Panc1 (cell line): ENCODE measurements around the gene VASP. TPM values are rescaled to one million over a fixed set of nuclear protein-coding genes. Genes with fewer than 3 reads are reported as not detected.

Experiments used
- ATAC-seq: fragments of 200-7000 bp; cut with Tn5 transposase; 2 replicates; pipeline ENCODE4 v1.9.1; 2020; ENCODE audit warnings: mild to moderate bottlenecking, moderate library complexity
- BruUV-seq: library from RNA; stranded (reverse); fragments of 400-500 nt; replicated peaks from 2 replicates; lab custom pipeline; 2021; lab: Mats Ljungman, UMichigan
- CTCF ChIA-PET: fragments of 300-600 bp; sonication (Branson Sonifier 250); formaldehyde crosslinking; loops from one replicate; lab custom pipeline; 2022; ENCODE audit warnings: antibody characterized with exemption; lab: Charles Lee
- POLR2A ChIA-PET: fragments of 300-600 bp; sonication (Branson Sonifier 250); formaldehyde crosslinking; loops from one replicate; lab custom pipeline; 2022; ENCODE audit warnings: antibody characterized with exemption; lab: Charles Lee
- DNase-seq: peaks from one replicate; pipeline ENCODE4 v3.0.0-alpha.2; 2010; ENCODE audit warnings: low read depth, low spot score
- H3K27ac ChIP-seq: 2 replicates; pipeline ENCODE4 v1.5.1; 2011; ENCODE audit warnings: mild to moderate bottlenecking, low read length, inconsistent platforms
- H3K27me3 ChIP-seq: fragments of 200-500 bp; sonication (Bioruptor generic); 2 replicates; pipeline ENCODE4 v1.6.0; 2014; ENCODE audit warnings: low read length, inconsistent platforms; ENCODE audit not compliant: control insufficient read depth, insufficient read depth
- H3K36me3 ChIP-seq: fragments of 200-500 bp; sonication (Bioruptor generic); 2 replicates; pipeline ENCODE4 v1.5.1; 2014; ENCODE audit warnings: inconsistent platforms, mild to moderate bottlenecking, low read length, moderate library complexity; ENCODE audit not compliant: control insufficient read depth, insufficient read depth
- H3K4me1 ChIP-seq: 2 replicates; pipeline ENCODE4 v1.5.1; 2011; ENCODE audit warnings: inconsistent platforms, mild to moderate bottlenecking, low read length, moderate library complexity; ENCODE audit not compliant: control insufficient read depth, insufficient read depth
- H3K4me3 ChIP-seq, 2 experiments: 2 replicates each; pipeline ENCODE4 v1.5.1; 2011 to 2012; ENCODE audit warnings: low read depth in 2 of 2, low read length in 2 of 2, mild to moderate bottlenecking in 2 of 2, inconsistent platforms in 1 of 2, moderate library complexity in 1 of 2
- H3K9me3 ChIP-seq: fragments of 200-500 bp; sonication (Bioruptor generic); 2 replicates; pipeline ENCODE4 v1.5.1; 2014; ENCODE audit warnings: low read depth, mild to moderate bottlenecking, inconsistent platforms, low read length, moderate library complexity; ENCODE audit not compliant: control insufficient read depth, insufficient read depth
- POLR2AphosphoS5 ChIP-seq: IDR thresholded peaks from 2 replicates; pipeline ENCODE4 v1.6.1; 2012; ENCODE audit warnings: mild to moderate bottlenecking, low read depth, low read length, moderate library complexity
- REST ChIP-seq, 2 experiments: IDR thresholded peaks; 2 replicates each; pipeline ENCODE4 v1.6.1; 2011 to 2012; ENCODE audit warnings: low read depth in 2 of 2, control low read depth in 1 of 2, low read length in 1 of 2, mild to moderate bottlenecking in 1 of 2, moderate library complexity in 1 of 2; ENCODE audit not compliant: insufficient read depth in 1 of 2
- SIN3A ChIP-seq: IDR thresholded peaks from 2 replicates; pipeline ENCODE4 v1.6.1; 2012; ENCODE audit warnings: low read depth, mild to moderate bottlenecking, low read length, moderate library complexity, borderline replicate concordance; ENCODE audit not compliant: insufficient read depth
- TCF7L2 ChIP-seq: IDR thresholded peaks from 2 replicates; pipeline ENCODE4 v1.6.1; 2011; ENCODE audit warnings: mild to moderate bottlenecking, low read depth, low read length, inconsistent platforms
- in situ Hi-C: cut with HindIII; loops from 2 replicates; pipeline ENCODE4 v1.10.0; 2016; ENCODE audit warnings: low sequenced_read_pairs, low pct_unique_long_range_greater_than_20kb
- intact Hi-C: fragments of 100-400 bp; cut with micrococcal nuclease; formaldehyde crosslinking; loops from one replicate; pipeline ENCODE4 v1.10.0; 2022; ENCODE audit not compliant: unreplicated experiment
- total RNA-seq: library from RNA; stranded (reverse); gene quantifications from one replicate; pipeline ENCODE4 v1.2.1, GENCODE V29; 2021; ENCODE audit not compliant: unreplicated experiment
- TF ChIP-seq, protein P1 (sequence below): fragments of 450-650 bp; IDR thresholded peaks from 2 replicates; pipeline ENCODE4 v1.5.1; 2017; ENCODE audit warnings: mild to moderate bottlenecking

The VASP gene
- total RNA-seq, 1 experiment from 2014 or later: 101 TPM

DNA sequence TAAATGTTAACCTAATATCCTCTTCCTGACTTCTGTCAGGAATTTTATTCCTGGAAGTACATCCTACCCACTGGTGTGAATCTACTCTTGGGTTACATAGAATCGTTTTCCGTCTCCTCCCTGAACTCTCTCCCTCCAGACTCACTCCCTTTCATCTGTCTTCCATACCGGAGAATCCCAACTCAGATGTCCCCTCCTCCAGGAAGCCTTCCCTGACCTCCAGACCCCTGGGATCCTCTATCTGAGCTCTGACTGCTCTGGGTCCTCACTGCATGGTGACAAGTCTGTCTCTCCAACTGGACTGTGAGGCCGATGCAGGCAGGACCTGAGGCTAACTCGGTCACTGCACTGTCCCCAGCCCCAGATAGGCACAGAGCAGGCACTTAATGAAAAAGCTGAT lies 52.8 kb downstream of the VASP start:
- TF ChIP-seq TCF7L2 (no peak), REST (IDR thresholded peaks at IDR 0.05; ENCODE audit: insufficient read depth in 1 of 2, low read depth in 2 of 2, low read length in 1 of 2) (no peak)
- Histone ChIP-seq H3K27ac (no peak overlapping the region), H3K9me3 (no peaks in the 10 kb centered on the region), H3K36me3 (no peaks in the 10 kb centered on the region), H3K4me3 (no peak overlapping the region), H3K4me1 (no peaks in the 10 kb centered on the region), H3K27me3 (no peaks in the 10 kb centered on the region)
- BruUV-seq: no TSS peak
- CTCF ChIA-PET: no interaction called here
- in situ Hi-C loops: no loop called here
- ATAC-seq (no peak), DNase-seq (no peak)
- POLR2A ChIA-PET: no interaction called here
- intact Hi-C loops: no loop called here

DNA sequence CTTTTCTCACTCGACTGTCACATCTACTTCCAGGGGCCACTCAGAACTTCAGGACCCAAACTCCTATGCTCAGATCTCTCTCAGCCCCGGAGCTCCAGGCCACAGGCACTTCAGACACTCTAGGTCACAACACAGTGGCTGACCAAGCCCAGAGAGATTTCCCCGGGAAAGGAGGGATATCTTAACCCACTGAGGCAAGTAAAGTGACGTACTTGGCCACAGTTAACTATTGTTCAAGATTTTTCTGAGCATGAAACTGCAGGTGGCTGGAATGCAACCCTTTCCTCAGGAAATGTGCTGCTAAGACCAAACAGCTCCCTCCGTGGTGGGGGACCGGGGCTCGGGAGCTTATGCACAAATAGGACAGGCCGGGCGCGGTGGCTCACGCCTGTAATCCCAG lies 53.4 kb downstream of the VASP start:
- H3K9me3 ChIP-seq: no peaks in the 10 kb centered on the region
- ChIA-PET CTCF (no interaction called here), POLR2A (no interaction called here)
- in situ Hi-C loops: no loop called here
- intact Hi-C loops: no loop called here
- no peak overlapping the region for H3K27ac ChIP-seq
- no peak overlapping the region for H3K4me3 ChIP-seq
- BruUV-seq: no TSS peak
- TF ChIP-seq TCF7L2 (no peak), SIN3A (no peak), REST (IDR thresholded peaks at IDR 0.05; ENCODE audit: insufficient read depth in 1 of 2, low read depth in 2 of 2, low read length in 1 of 2) (no peak)
- no peaks in the 10 kb centered on the region for H3K27me3 ChIP-seq
- no peaks in the 10 kb centered on the region for H3K36me3 ChIP-seq
- DNase-seq (no peak), ATAC-seq (no peak)
- no peaks in the 10 kb centered on the region for H3K4me1 ChIP-seq

- intact Hi-C loops (no loop called here), in situ Hi-C loops (no loop called here)
- no peaks in the 10 kb centered on the region for H3K9me3 ChIP-seq
- H3K4me3 ChIP-seq: no peak overlapping the region
- ChIA-PET POLR2A (no interaction called here), CTCF (no interaction called here)
- no peaks in the 10 kb centered on the region for H3K36me3 ChIP-seq
- ATAC-seq: no peak
- no peak for TF ChIP-seq SIN3A
- TF ChIP-seq, protein P1, sequence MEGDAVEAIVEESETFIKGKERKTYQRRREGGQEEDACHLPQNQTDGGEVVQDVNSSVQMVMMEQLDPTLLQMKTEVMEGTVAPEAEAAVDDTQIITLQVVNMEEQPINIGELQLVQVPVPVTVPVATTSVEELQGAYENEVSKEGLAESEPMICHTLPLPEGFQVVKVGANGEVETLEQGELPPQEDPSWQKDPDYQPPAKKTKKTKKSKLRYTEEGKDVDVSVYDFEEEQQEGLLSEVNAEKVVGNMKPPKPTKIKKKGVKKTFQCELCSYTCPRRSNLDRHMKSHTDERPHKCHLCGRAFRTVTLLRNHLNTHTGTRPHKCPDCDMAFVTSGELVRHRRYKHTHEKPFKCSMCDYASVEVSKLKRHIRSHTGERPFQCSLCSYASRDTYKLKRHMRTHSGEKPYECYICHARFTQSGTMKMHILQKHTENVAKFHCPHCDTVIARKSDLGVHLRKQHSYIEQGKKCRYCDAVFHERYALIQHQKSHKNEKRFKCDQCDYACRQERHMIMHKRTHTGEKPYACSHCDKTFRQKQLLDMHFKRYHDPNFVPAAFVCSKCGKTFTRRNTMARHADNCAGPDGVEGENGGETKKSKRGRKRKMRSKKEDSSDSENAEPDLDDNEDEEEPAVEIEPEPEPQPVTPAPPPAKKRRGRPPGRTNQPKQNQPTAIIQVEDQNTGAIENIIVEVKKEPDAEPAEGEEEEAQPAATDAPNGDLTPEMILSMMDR: no peak
- TF ChIP-seq TCF7L2: no peak
- TF ChIP-seq POLR2AphosphoS5: no peak
- no peak for TF ChIP-seq REST (IDR thresholded peaks at IDR 0.05; ENCODE audit: insufficient read depth in 1 of 2, low read depth in 2 of 2, low read length in 1 of 2)
- no peak for DNase-seq
- H3K27ac ChIP-seq: no peak overlapping the region
- no peaks in the 10 kb centered on the region for H3K27me3 ChIP-seq
- peaks cover 6% of the 10 kb centered on the region; the same call in 1 of the 2 replicates for H3K4me1 ChIP-seq
- no TSS peak for BruUV-seq
Measured at GRCh38 chr19:45564131-45564780, 57.0 kb downstream of the VASP start.
